Stimulated activated CD8-positive, alpha-beta memory T cell treated with anti-CD3 and anti-CD28 coated beads, Interleukin-15, amount 100 ng/mL, for 1 hour (primary cell): ENCODE measurements around the gene PARP1.

ENCODE experiments used
- DNase-seq: peaks from one replicate; pipeline ENCODE4 v3.0.0-alpha.2; 2020; ENCODE audit warnings: low read depth

The PARP1 gene

DNA sequence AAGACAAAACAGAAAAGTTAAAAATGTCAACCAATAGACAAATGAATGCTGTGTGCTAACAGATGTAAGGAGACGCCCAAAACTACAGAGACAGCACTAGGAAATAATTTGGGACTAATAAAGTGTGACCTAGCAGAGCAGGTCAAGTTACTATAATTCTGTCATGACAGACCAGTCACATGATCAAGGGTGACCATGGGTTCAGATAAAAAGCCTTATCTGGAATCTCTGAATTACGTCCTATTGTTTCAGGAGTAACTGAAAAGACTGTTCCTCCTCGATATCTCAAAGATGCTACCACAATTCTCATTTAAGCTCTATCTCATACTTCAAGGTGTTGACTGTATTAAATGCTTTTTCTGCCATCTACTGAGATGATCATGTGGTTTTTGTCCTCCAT lies 31.6 kb downstream of the PARP1 start:
- no peak for DNase-seq

DNA sequence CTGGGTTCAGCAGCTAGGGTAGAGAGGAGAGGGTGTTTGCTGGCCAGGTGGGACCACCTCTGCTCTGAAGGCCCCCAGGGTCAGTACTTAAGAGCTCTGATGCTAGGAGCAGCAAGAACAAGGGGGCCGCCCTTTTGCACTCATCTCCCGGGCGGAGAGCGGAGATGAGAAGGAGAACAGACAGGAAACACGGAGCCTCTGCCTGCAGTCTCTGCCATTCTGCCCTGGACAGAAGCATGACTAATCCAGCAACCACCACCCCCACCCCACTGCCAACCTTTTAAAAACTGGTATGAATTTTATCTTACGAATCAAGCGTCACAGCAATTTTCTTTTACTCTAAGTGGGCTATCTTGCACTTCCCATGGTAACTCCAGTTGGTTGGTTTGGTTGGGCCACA lies 34.5 kb downstream of the PARP1 start:
- no peak for DNase-seq

DNA sequence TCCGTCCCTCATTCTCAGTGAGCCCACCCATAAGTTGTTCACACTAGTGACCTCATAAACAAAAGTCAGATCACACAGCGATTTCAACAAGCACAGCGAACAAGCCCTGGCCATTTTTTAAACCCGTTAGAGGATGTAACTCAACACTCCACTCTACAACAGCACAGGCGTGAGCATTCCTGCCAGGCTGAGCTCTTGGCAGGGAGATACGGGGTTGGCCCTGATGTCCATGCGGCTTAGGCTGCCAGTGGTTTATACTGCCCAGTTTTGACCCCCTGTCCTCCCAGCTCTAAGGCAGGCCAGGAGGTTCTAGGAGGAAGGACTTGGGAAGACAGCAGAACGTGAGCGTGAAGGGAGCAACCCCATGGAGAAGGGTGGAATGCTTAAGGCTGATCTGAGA lies 35.0 kb downstream of the PARP1 start:
- DNase-seq = no peak

DNA sequence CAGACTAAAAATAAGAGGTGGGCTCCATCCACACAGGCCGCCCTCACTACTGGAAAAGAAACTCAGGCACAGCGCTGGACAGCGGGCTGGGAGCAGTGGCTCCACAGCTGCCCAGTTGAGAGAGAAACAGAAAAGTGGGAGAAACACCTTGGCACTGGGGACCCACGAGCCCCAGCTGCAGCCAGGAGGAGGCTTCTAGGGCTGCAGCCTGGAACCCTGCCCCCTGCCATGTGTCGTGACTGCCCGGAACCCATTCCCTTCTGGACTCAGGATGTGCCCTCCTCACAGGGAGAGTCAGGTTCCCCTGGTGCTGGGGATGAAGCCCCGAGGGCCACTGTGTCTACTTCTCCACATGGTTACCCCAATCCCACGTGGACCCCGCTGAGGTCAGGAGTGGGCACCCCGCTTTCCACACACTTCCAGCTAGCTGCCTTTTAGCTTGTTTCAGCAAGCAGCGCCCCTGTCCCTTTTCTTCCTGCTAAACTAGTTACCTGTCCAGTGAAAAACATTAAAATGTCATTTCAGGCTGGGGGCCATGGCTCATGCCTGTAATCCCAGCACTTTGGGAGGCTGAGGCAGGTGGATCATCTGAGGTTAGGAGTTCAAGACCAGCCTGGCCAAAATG lies 35.9 kb downstream of the PARP1 start:
- DNase-seq = no peak

DNA sequence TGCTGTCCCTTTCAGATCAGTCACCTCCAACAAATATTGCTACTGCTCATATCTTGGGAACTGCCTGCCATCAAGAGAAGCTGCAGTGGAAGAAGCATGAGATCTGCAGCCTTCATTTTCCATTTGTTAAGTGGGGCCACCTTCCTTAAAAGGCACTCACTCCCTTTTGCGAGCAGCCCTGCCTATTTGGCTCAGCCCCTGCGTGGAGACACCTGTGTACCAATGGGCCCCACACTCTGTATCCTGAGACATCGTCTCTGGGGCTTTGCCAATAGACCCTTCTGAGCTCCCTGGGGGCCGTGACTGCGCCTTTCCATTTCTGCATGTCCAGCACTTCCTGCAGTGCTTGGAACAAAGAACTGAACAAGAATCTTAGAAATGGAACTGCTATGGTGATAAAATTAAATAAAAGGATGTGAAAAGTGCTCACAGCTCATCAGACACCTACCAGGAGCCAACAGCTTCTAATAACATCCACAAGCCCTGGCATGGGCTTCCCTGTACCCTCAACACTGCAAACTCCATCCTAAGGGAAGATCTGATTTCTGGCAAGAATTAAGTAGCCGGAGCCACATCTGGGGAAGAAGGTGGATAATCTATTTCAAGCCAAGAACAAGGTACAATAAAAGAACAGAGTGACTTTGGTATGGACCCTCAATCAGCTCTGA lies 36.7 kb downstream of the PARP1 start:
- no peak for DNase-seq

DNA sequence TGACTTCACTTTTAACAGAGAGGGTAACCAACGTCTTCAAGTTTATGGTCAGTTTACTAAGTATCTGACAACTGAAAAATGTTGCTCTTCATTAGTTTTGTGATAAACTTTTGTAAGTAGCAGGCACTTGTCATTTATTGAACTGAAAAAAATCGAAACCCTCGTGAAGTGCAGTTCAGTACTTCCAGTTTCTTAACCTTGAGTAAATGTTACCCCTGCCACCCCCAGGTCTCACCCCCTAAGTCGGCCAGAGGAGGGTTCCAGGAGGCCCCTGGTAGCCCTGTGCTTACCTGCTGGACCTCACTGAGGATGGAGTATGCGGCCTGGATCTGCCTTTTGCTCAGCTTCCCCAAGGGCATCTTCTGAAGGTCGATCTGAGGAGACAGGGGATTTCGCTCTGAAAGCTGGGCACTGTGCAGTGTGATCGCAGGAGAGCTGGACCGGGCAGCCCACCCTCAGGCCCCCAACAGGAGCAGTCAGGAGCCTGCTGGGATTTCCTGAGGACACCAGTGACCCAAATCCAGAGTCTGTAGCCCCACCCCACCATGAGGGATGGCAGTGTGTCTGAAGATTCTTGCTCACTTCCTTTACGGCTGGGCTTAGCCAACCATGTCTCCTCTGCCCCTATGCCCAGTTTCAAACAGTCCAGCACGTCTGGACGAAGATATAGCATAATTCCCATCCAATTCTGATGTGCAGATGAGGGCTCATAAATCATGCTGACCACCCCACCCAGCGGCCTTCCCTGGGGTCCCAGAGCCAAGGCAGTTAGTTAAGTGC lies 37.6 kb downstream of the PARP1 start:
- no peak for DNase-seq

DNA sequence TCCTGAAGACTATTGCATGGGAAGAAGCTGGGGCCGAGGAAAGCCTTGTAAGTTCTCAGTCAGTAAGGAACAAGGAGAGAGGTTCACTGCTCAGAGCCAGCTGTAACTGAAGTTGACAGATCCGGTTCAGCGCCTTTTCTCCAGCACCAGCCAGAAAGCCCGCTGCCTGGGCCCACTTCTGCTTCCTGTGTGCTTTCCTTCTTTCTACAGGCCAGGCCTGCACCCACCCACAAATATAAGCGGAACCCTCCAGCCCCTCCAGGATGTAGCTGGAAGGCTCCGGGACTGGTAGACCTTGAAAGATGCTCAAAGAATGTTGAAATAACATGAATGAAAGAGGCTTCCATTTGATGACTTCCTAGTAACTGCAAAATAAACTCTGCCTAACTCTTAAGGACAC lies 38.8 kb downstream of the PARP1 start:
- DNase-seq = no peak

DNA sequence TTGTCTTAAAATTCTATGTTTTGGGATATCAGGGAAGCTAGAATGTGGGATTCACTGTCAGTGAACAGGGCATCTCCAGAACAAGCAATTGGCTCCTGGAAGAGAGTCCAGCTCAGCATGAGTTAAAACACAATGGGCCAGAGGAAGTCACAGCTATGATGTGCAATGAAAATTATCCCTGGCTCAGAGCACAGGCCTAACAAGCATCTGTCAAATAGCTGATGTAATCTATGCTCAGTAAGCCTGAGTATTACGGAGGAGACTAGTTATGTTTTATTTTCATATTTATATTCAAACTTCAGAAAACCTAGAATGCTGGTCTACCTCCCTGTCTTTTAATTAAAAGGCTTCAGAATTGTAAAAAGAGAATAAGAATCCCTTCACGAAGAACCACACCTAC lies 41.6 kb downstream of the PARP1 start:
- DNase-seq = no peak

DNA sequence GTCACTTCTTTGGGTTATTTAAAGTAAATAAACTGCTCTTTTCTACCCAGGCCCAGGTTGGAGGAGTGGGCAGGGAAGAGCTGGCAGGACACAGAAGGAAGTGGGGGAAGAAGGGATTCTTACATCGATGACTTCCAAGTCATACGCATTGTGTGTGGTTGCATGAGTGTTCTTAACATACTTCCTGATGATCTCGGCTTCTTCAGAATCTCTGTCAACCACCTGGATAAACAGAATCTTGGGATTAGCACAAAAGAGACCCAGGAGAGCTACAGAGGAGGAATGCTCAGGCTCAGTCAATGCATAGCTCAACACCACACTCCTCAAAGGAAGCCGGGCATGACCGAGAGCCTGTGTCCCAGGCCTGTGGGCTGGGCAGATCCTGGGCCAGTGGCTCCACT lies 42.1 kb downstream of the PARP1 start:
- no peak for DNase-seq

DNA sequence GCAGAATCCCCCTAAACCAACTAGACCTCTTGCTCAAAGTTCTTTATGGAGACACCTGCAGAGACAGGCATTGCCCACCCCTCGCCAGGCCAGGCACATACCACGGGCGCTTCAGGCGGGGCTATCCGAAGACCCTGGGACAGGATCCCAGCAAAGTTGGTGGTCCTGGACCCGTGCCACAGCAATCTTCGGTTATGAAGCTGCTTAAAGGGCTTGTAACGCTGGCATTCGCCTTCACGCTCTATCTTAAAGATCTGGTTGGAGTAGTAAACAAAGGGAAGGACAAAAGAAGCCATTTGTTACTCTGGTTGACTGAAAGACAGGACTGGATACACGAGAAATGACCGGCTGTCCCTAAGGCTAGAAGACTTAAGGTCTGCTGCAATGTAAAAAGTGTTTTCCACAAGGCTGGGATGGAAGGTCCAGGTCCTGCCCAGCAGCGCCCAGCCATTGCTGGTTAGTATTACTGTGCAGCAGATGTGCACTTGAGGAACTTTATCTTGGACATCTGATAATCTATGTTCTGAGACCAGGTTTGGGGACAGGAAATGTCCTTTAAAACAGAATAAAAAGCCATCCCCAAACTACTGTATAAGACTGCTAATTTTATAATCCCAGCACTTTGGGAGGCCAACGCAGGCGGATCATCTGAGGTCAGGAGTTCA lies 42.9 kb downstream of the PARP1 start:
- no peak for DNase-seq

DNA sequence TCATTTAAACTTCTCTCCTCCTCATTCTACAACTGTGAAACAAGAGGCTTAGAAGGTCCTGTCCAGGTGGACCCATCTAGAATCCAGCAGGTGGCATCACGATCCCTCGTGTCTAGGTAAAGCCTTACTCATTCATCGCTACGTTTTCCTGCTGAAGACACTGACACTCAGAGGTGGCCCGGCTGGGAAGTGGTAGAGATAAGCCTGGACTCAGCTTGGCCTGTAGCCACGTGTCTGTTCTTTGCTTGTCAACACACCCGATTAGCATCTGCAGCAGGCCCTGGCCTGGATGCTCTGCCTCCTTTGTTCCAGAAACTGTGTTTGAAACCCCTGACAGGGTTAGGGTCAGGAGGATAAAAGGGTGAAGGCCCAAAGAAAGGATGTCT lies 43.4 kb downstream of the PARP1 start:
- no peak for DNase-seq

DNA sequence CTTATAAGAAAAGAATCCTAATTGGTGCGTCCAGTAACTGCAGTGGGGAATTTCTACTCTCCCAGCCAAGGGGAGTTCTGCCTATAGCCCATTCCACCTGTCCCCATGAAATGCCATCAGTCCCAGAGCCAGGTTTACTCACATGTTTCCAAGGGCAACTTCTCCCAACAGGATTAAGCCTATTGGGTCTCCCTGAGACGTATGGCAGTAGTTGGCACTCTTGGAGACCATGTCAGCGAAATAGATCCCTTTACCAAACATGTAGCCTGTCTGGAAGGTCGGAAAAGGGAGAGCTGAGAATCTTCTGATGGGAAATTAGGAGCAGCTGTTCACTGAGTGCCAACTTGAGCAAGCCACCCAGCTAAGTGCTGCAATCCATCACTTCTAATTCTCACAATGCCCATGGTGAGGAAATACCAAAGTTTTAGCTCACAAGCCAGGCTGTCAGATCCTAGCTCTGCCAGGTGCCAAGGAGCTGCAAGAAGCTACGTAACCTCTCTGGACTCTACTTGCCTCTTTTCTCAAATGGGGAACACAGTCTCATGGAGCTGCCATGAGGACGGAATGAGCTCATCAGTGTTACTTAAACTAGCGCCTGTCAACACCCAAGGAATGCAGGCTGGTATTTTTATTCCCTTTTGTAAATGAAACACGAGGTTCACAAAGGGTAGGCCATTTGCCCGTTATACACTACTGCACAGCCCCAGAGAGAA lies 43.9 kb downstream of the PARP1 start:
- no peak for DNase-seq

DNA sequence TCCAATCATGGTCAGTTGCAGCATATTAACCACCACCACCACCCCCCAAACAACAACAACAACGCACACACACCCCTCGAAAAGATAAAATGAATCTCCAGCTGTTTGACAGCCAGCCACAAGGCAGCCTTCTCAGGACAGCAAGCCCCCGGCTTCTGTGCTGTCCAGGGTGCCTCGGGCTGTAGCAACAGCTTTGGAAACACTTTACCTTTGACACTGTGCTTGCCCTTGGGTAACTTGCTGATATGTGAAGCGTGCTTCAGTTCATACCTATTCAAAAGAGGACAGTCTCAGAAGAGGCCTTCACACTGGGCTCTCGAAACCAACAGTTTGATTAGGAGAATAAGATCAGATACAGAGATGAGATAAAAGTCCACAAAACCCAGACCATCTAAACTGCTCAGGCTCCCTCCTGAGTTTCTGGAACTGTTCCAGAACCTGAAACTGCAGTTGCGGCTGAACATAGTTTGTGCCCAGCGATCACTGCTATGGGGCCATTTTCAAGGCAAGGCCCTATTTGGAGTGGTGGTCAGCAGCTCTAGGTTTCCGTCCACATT lies 44.9 kb downstream of the PARP1 start:
- DNase-seq = no peak

DNA sequence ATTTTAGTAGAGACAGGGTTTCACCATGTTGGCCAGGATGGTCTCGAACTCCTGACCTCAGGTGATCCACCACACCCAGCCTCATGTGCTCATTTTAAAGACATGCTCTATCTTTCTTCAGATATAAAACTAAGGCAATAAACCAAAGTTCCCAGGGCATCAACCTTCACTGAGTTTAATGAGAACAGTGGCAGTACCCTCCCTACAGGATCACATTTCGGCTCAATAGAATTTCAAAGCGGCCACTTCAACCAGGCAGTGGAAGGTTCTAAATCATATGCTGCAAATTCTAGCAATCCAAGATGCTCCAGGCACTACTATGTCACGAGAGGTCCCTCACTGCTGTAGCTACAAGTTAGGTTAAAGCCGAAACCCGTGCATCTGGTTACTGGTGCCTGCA lies 45.5 kb downstream of the PARP1 start:
- DNase-seq = no peak

DNA sequence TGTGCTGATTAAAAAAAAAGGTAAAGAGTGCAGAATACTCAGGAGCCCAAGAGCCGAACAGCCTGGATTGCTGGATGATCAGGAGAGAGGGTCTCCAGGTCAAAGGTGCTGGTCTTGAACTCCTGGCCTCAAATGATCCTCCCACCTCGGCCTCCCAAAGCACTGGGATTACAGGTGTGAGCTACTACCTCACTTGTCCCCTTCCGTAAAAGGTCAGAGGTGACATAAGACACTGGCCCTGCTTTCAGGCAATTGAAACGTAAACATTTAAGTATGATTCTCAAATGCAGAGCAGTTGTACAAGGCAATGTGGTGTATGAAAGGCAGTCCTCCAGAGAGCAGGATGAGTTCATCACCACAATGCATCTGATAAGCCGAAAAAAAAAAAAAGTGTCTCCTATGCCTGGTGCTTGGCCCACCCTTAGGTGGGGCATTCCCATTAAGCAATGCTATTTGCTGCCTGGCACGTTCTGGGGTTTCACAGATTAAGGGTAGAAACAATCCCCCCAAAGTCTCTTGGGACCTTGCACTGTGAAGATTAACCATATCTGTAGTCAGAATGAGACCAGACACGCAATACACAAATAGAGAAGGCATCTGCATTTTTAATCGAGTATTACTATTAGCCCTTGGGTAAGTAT lies 47.7 kb downstream of the PARP1 start:
- DNase-seq = no peak

DNA sequence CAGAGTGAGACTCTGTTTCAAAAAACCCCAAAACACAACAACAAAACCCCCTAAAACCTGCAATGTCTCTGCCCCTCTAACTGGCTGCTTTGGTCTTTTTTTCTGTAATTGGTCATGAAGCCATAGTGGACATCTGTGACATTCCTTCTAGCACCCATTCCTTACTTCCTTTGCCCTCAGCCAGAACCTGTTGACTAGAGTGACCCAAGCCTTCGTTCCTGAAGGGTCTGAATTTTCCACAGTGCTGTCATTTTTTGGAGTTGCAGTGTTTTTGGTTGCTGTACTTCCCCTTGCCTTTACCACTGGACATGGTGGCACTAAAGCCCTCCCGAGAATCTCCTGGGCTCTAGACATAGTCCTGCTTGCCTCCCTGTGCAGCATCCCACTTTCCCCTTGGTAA lies 50.5 kb downstream of the PARP1 start:
- no peak for DNase-seq

DNA sequence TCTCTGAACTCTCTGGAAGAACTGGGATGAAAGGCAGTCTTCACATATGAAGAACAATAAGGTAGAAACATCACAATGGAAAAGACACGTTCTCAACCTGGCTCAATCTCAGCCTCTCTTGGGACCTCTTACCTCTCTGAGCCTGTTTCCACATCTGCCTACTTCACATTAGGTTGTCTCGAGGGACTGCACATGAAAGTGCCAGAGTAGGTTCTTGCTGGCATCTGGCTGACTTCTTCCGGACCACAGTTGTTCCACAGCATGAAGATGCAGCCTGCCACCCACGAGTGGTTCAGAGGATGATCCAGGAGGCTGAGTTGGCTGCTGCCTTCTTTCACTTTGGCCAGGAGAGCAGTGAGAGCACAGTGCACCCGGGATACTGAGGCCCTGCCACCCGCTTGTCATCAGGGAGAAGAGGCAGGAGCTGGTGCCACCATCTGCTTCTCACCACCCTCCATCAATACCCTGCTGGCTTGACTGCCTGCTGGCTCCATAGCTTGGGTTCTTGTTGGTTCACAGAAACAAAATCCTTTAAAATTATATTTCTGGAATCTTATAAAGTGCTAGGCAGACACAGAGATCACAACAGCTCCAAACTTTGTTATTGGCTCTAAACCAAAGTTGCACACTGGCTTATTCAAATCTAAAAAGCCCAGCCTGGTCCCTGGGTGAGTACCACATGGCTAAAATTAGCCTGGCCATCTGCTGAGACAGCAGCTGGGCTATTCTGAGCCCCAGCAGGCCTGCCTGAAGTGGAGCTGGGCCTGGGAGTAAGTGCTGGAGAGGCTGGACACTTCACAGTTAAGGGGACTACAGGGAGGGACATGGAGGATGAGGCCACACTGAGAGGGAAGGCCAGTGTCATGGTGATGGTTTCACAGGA lies 52.0 kb downstream of the PARP1 start:
- DNase-seq = no peak

DNA sequence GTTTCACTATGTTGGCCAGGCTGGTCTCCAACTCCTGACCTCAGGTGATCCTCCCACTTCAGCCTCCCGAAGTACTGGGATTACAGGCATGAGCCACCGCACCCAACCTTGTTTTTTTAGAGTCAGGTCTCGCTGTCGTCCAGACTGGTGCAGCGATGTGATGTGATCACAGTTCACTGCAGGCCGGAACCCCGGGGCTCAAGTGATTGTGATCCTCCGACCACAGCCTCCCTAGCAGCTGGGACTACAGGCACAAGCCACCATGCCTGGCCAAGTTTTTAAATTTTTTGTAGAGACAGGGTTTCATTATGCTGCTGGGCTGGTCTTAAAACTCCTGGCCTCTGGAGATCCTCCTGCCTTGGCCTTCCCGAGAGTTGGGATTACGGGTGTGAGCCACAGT lies 52.9 kb downstream of the PARP1 start:
- no peak for DNase-seq

DNA sequence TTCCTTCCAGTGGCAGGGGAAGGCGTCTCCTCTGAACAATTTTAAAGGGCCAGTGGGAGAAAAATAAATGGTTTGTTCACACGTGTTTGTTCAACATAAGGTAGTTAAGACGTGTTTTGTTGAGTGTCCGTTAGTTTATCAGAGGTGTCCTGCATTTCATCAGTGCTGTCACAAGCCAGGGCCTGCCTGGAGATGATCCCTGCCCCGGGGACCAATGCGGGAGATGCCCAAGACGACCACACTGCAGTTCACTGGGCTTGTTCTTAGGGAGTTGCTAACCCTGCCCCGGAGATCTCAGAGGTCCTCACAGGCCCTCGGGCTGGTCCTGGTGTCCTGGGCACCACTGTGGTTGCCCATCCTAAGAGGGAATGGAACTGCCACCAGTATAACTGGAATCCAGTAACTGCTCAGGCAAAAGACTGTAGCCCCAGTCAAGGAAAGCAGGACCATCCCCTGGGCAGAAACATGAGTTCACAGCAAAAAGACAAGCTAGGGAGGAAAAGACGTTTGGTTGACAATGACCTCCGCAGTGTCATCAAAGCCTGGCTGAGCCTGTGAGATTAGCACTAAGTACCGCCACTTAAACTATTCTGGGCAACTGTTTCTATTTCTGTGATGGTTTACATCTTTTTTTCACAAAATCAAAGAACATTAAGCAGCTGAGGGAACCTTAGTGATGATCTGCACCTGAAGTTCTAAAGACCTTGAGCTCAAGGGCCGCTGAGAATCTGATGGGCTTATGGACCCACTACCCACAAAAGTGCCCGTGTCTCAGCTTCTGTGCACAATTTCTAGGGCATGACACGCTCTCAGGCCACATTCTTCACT lies 54.0 kb downstream of the PARP1 start:
- DNase-seq = no peak

DNA sequence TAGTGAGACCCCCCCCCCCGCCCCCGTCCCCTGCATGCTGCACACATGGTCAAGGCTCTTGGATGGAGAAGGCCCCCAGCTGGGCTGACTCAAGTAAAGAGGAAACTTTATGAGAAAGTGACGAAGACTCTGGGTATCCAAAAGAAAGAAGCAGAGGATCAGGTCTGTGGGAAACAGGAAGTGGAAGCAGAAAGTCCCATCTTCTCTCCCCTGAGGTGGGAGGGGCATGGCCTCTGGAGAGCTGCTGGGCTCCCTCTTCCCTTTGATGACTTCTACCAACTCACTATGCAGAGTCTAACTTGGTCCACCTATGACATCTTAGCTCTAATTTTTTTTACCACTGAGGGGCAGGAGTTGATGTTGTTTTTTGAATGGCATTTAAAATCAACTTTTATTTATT lies 56.2 kb downstream of the PARP1 start:
- no peak for DNase-seq
